Stimulated activated CD8-positive, alpha-beta memory T cell treated with anti-CD3 and anti-CD28 coated beads, Interleukin-7, amount 100 ng/mL, for 4 hours (primary cell): ENCODE results near the gene LITAFD.
"Not testable (repeated sequence)": the region's sequence is repeated elsewhere in the genome, so short reads cannot be mapped to it uniquely, and the experiment has no call there.

Experiments
- DNase-seq, 2 donors: peaks; one replicate each; pipeline ENCODE4 v3.0.0-alpha.2; 2020; ENCODE audit warnings: low read depth in 2 of 2

LITAFD gene

GRCh38 chr16:8893976-8894690 lies 12.0 kb downstream of the LITAFD start:
- no peak for DNase-seq

DNA sequence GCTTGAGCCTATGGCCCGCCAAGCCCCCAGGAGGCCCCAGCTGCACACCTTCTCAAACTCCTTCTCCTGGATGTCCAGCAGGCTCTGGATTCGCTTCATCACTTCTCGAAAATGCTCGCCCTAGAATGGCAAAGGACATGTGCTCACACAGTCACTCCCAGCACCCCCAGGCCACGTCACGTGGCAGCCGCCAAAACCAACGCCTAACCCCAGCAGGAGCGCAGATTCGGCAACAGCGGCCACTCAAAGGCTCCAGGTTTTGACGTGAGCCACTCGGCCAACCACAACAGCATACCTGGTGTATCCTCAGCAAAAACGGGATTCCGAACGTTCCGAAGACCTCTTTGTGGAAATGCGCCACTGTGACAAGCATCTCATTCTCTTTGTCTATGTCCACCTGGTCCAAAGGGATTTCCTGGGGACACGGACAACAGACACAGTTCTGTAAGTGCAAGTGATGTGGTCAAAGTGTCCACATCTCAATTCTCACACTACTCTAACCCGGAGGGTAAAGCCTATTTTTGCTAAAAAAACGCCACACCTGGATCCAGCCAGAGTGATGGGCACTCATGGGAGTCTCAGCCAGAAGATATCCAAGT lies 12.7 kb downstream of the LITAFD start:
- no peak for DNase-seq

DNA sequence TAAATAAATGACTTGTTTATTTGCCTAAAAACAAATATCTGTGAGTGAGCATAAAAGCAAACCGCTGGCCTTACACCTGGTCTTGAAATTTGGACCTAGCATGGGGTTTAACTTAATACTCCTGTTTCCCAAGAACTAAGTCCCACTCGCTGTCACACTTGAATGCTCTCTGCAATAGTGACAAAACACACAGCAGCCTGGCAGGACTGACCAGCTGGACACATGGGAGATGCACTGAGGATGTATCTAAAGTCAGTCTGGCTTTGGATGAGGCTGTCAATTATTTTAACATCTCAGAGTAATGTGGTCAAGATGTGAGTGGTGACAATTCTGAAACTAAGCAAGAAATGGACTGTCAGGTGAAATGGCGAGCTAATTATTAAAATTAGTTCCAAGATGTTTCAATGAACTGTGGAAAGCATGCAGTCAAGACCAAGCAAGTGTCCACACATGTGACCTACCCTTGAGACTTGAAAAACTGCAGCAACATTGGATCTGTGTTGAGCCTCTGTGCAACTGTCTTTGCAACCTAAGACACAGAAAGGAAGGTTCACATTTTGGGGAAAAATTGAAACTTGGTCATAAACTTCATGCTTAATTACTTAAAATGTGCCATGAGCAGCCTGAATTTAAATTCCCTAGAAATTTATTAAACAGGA lies 16.6 kb downstream of the LITAFD start:
- DNase-seq = no peak

- no peak for DNase-seq
Measured at GRCh38 chr16:8899709-8900317, 17.7 kb downstream of the LITAFD start.

DNA sequence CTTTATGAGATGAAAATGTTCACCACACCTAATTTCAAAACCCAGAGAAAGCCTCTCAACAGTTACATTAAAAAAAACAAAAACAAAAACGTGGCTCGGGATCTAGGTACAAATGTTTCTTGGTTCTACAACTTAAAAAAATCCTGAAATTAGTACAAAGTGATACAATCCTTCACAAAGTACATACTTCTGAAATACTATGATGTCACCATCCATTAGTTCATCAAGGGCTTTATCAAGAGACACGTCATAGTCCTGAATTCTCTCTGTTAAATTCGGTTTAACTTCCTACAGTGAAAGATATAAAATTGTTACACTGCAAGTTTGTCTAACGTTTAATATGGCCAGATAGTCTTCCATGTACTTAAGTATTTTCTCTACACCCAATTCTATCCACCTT lies 18.2 kb downstream of the LITAFD start:
- DNase-seq = no peak

- no peak for DNase-seq
Measured at GRCh38 chr16:8901320-8901861, 19.2 kb downstream of the LITAFD start.

DNA sequence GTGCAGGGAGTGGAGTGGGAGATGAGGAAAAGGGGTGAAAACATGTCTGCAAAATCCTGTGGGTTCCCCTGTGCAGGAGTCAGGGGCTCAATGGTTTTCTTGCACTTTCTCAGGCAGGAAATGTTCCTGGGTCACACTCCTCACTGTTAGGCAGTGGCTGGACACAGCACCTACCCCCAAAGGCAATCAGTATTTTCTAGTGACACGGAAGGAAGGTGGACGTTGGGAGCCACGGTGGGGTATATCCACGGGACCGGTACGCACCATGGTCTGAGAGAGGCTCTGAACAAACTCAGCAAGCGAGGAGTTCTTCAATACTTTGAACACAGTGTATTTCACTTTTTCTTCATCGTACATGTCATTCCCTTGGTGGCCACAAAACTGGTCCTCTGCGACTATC lies 20.9 kb downstream of the LITAFD start:
- no peak for DNase-seq

GRCh38 chr16:8904018-8904430 lies 21.9 kb downstream of the LITAFD start:
- DNase-seq = no peak

- no peak for DNase-seq
Measured at GRCh38 chr16:8905168-8905762, 23.1 kb downstream of the LITAFD start.

GRCh38 chr16:8905795-8906591 lies 23.8 kb downstream of the LITAFD start:
- no peak for DNase-seq

DNA sequence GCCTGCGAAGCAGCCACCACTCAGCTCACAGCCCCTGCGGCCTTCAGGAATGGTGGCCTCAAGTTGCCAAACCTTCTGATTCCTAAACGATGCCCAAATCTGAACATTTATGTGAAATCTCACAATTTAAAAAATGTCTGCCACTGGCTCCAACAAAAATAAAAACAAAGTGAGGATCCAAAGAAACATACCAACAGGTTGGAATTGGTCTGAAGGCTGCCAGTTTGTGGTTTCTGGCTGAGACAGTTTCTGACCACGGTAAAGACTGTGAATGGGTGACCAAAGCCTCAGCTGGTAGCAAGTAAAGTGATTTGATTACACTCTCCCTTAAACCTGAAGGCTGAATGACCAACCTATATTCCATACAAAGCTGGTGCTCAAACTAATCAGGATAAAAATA lies 24.9 kb downstream of the LITAFD start:
- DNase-seq = no peak

GRCh38 chr16:8908810-8909468 lies 26.8 kb downstream of the LITAFD start:
- DNase-seq = no peak

DNA sequence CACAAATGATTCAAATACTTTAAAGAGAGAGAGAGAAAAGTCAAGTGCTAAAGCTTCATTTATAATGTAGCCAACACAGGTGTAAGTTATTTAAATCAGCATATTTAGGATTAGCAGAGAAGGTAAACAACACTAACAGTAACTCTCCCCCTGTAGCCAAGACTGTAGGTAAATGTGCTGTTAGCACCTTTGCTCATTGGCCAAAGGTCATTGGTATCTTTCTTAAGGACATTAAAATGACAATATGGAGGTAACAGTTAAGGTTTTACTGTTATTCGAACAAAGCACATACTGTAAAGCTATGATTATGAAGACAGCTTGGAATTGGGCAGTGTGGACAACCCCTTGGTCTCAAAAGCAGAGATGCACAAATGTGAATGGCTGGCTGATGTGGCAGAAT lies 28.7 kb downstream of the LITAFD start:
- DNase-seq = no peak

GRCh38 chr16:8912793-8913192 lies 30.6 kb downstream of the LITAFD start:
- no peak for DNase-seq

GRCh38 chr16:8914098-8914497 lies 31.9 kb downstream of the LITAFD start:
- DNase-seq = no peak

DNA sequence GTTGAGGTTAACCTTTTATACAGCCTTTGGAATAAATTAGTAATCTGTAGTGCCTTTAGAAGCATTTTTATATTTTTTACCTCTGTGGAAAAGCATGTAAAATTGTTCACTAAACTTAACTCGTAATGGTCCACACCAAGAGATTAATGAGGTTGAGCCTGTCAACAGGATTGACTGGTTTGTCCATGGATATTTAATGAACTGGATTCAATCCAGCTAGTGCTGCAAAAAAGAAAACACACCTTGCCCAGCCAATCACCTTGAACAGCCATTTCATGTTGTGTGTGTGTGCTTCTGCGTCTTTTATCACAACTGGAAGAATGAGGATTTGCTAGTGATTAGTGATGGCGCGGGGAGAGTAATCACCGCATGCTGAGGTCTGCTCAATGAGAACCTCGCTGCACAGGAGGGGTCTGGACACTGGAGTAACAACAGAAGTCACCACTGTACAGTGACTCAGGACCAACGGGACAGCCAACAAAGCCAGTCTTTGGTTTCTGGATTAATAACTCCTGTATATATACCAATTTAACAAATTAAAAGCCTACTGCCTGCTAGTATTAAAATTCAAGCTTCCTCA lies 33.7 kb downstream of the LITAFD start:
- DNase-seq = no peak

DNA sequence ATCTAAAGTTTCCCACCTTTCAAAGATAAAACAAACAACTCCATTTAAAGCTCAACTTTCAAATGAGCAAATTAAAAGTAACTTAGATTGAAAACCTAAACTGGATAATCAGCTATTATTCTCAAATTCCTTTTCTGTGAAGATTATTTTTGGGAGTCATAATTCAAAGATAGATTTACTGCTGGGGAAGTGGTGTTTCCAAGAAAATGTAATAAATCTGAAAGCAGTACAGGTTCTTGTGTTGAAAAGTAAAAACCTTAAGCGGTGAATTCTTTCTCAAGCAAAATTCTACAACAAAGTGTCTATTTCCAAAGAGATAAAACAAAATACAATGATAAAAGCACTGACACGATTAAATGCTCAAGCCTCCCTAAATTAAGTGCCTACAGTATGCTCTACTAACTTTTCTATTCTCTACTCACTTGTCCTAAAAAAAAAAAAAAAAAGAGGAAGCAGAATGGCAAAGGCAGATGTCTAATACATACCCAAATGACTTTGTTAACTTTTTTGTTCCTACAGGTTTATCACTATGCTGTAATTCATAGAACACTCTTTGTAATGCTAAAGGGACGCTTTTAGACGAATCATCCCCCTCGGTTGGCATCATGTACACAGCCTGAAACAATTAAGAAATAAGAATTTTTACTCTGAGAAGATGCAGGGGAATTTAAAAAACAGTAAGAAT lies 34.5 kb downstream of the LITAFD start:
- DNase-seq = no peak

DNA sequence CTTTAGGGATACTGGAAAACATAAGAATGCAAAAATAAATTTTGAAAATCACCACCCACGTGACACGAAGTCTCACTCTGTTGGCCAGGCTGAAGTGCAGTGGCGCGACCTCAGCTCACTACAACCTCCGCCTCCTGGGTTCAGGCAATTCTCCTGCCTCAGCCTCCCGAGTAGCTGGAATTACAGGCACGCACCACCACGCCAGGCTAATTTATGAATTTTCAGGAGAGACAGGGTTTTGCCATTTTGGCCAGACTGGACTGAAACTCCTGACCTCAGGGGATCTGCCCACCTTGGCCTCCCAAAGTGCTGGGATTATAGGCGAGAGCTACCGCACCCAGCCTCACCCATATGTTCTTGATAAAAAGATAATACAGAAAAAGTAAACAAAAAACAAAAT lies 35.2 kb downstream of the LITAFD start:
- DNase-seq = not testable (repeated sequence)

DNA sequence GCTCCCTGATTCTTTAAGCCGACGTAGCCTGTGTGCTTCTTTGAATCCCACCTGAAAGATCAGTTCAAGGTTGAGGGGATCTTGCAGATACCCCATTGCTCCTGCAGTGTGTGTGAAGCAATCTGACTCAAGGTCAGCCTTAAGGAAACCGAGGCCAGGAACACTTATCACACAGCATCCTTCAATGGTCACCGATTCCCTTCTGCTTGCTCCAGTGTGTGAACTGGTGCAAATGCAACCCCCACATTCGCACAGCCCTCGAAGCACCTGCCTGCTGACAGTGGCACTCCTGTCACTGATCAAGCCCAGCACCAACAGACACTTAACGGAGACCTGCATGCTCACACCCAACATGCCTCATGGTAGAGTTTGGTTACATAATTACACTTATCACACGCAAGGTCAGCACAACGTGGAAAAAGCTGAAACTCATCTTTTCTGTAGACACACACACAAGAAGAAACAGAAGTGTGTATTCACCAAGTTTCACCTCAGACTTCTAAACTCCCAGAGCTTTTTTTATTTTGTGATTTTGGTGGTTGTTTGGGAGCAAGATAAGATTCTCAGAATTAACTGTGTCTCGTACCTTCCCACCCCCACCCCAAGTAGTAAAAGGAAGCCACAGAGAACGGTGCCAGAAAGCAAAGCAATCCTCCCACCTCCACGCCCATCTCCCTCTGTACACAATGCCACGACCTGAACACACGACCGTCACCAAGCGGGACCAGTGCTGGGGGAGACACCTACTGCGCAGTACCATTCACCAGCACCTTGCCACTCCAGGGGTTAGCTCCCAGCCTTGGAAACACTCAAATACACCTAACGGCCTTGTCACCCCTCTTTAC lies 37.2 kb downstream of the LITAFD start:
- DNase-seq = no peak
